HFFc6 (cell line): ENCODE results near the gene ANKRD11. TPM values are rescaled to one million over a fixed set of nuclear protein-coding genes. Genes with fewer than 3 reads are reported as not detected.

Source experiments
- DNase-seq: peaks from one replicate; pipeline ENCODE4 v3.0.0-alpha.2; 2018
- H3K27ac Mint-ChIP-seq: 2 replicates; pipeline ENCODE4 v1.8.0; 2020; ENCODE audit warnings: mild to moderate bottlenecking, mixed read lengths
- H3K27me3 Mint-ChIP-seq: 2 replicates; pipeline ENCODE4 v1.8.0; 2021; ENCODE audit warnings: mild to moderate bottlenecking, moderate library complexity, mixed read lengths; ENCODE audit not compliant: insufficient read depth
- H3K36me3 Mint-ChIP-seq: 2 replicates; pipeline ENCODE4 v1.8.0; 2021; ENCODE audit warnings: low read depth, mixed read lengths
- H3K4me1 Mint-ChIP-seq: 2 replicates; pipeline ENCODE4 v1.8.0; 2020; ENCODE audit warnings: low read depth, mixed read lengths
- H3K4me3 Mint-ChIP-seq: 2 replicates; pipeline ENCODE4 v1.8.0; 2020; ENCODE audit warnings: mild to moderate bottlenecking, moderate library complexity, mixed read lengths
- H3K9me3 Mint-ChIP-seq: 2 replicates; pipeline ENCODE4 v1.8.0; 2020; ENCODE audit warnings: mild to moderate bottlenecking, mixed read lengths
- CTCF ChIP-seq: fragments of 200-600 bp; sonication (generic); IDR thresholded peaks from 2 replicates; pipeline ENCODE4 v1.5.0; 2021; ENCODE audit warnings: antibody characterized with exemption, mild to moderate bottlenecking
- total RNA-seq, 6 experiments: library from RNA; stranded (reverse); fragmentation: NEBNext Ultra II Directional; extraction: Animal tissue kit (Norgen Biotek cat#: 25700); gene quantifications; 2 replicates in 1 of 6; 3 replicates in 5 of 6; pipeline ENCODE4 v1.2.3, GENCODE V29; 2021

ANKRD11 gene
- total RNA-seq, 6 experiments from 2014 or later, result 110 to 120 (median 116) TPM

GRCh38 chr16:89453501-89454321, 36.6 kb downstream of the ANKRD11 start:
- peaks cover 68% of the 10 kb centered on the region for H3K4me1 Mint-ChIP-seq
- H3K4me3 Mint-ChIP-seq, result peak overlapping the region; percentile 4; the same call in 1 of the 2 replicates
- TF ChIP-seq CTCF, result peak; percentile 57
- no peak for DNase-seq
- H3K9me3 Mint-ChIP-seq, result no peaks in the 10 kb centered on the region
- H3K27ac Mint-ChIP-seq, result peak overlapping the region; percentile 65
- H3K27me3 Mint-ChIP-seq, result no peaks in the 10 kb centered on the region; the same call in 1 of the 2 replicates
- peaks cover 15% of the 10 kb centered on the region for H3K36me3 Mint-ChIP-seq

GRCh38 chr16:89452925-89453324, 37.4 kb downstream of the ANKRD11 start:
- DNase-seq, result no peak
- H3K36me3 Mint-ChIP-seq, result peaks cover 10% of the 10 kb centered on the region

GRCh38 chr16:89452241-89452640, 38.1 kb downstream of the ANKRD11 start:
- H3K27ac Mint-ChIP-seq, result no peak overlapping the region
- no peak for TF ChIP-seq CTCF
- H3K9me3 Mint-ChIP-seq, result no peaks in the 10 kb centered on the region
- no peaks in the 10 kb centered on the region; the same call in 1 of the 2 replicates for H3K27me3 Mint-ChIP-seq
- peaks cover 68% of the 10 kb centered on the region for H3K4me1 Mint-ChIP-seq
- H3K36me3 Mint-ChIP-seq, result peaks cover 10% of the 10 kb centered on the region
- no peak overlapping the region for H3K4me3 Mint-ChIP-seq
- DNase-seq, result no peak

More at GRCh38 chr16:89452925-89453324, 37.4 kb downstream of the ANKRD11 start:
- Mint-ChIP-seq H3K27ac (peak overlapping the region; percentile 36; the same call in 1 of the 2 replicates), H3K27me3 (no peaks in the 10 kb centered on the region; the same call in 1 of the 2 replicates), H3K4me1 (peaks cover 69% of the 10 kb centered on the region), H3K4me3 (no peak overlapping the region), H3K9me3 (no peaks in the 10 kb centered on the region)
- TF ChIP-seq CTCF, result no peak

- TF ChIP-seq CTCF, result no peak
- no peak for DNase-seq
- Mint-ChIP-seq H3K4me1 (peaks cover 72% of the 10 kb centered on the region), H3K4me3 (no peak overlapping the region), H3K27ac (peak overlapping the region; percentile 66), H3K27me3 (no peaks in the 10 kb centered on the region), H3K36me3 (peaks cover 4% of the 10 kb centered on the region; the same call in 1 of the 2 replicates), H3K9me3 (no peaks in the 10 kb centered on the region)
Measured at GRCh38 chr16:89450537-89450936, 39.8 kb downstream of the ANKRD11 start.

DNA sequence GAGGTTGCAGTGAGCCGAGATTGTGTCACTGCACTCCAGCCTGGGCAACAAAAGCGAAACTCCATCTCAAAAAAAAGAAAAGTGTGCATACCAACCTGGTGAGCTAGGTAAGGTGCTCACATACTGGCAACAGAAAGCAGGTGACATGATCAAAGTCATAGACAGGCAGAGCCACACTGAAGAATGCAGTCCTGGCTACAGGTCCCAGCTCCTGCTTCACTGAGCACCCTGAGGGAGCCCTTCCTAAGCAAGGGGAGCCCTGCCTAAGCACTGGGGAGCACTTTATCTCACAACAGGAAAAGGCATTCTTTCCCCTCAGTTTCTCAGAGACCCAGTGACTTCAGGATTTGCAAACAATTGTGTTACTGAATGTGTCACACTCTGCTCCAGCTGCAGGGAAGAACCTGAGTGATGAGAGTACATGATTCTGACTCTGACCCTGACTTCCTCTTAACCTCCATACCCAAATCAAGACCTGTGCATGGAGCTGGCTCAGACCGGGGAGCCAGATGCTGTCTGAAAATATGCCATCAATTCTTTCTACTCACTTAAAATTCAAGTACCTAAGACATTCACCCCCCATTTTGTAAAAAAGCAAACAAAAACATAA, 40.5 kb downstream of the ANKRD11 start:
- Mint-ChIP-seq H3K36me3 (no peaks in the 10 kb centered on the region), H3K4me3 (no peak overlapping the region)

More for the DNA sequence above, 40.5 kb downstream of the ANKRD11 start:
- Mint-ChIP-seq H3K9me3 (no peaks in the 10 kb centered on the region), H3K4me1 (peaks cover 74% of the 10 kb centered on the region), H3K27ac (peak overlapping the region; percentile 57), H3K27me3 (no peaks in the 10 kb centered on the region)
- no peak for DNase-seq
- no peak for TF ChIP-seq CTCF
